HG03565 (cell line): ENCODE measurements around the gene NUP62CL.
A peak's percentile ranks its signal among the peaks of the same experiment; 100 is the strongest.
"Not testable (repeated sequence)": the region's sequence is repeated elsewhere in the genome, so short reads cannot be mapped to it uniquely, and the experiment has no call there.

ENCODE experiments used
- ATAC-seq: cut with Tn5 transposase; IDR thresholded peaks from one replicate; pipeline ENCODE4 v1.9.1; 2021; ENCODE audit warnings: mild to moderate bottlenecking, moderate library complexity; ENCODE audit not compliant: unreplicated experiment

The NUP62CL gene, protein sequence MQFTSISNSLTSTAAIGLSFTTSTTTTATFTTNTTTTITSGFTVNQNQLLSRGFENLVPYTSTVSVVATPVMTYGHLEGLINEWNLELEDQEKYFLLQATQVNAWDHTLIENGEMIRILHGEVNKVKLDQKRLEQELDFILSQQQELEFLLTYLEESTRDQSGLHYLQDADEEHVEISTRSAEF

GRCh38 chrX:107205770-107206696 lies at the start of gene NUP62CL, which contains the start of gene DNAAF6:
NUP62CL (minus strand) TSS chrX:107206433; CDS start chrX:107175146, 31,287 bp downstream.
DNAAF6 (plus strand) TSS chrX:107206611; CDS start chrX:107212876, 6,265 bp downstream.
- peak; percentile 96 for ATAC-seq

GRCh38 chrX:107228486-107228819 lies 22.2 kb upstream of the NUP62CL start:
- no peak for ATAC-seq

DNA sequence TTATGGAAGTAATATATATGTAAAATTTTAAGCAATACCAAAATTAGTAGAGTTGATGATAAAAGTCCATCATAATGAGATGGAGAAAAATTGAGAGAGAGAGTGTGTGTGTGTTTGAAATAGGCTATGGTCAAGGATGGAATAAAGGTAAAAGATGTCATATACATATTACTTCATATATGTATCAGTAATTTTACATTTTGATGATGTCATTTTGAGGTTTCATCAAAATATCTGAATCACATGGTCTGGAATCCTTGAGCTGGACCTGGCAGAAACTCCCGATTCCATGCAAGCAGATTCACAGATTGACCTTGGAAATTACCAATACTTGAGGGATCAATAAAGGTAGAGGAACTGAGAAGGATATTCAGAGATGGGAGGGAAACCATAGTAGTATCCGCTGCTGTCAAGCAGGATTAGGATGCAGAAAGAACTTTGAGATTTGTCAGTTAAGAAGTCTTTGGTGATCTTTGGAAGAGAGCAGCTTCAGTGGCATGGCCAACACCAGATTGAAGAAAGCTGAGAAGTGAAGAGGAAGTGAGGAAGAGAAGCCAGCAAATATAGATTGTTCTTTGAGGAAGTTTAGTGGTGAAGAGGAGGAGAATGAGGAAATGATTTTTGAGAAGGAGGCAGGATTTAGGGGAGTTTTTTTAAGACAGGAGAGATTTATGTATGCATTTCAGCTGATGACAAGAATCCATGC lies 21.7 kb upstream of the NUP62CL start:
- ATAC-seq = no peak

- no peak for ATAC-seq
Measured at GRCh38 chrX:107226757-107227156, 20.5 kb upstream of the NUP62CL start.

GRCh38 chrX:107213477-107213876 lies 7.2 kb upstream of the NUP62CL start:
- ATAC-seq = no peak

GRCh38 chrX:107207943-107208342 lies 1.7 kb upstream of the NUP62CL start:
- no peak for ATAC-seq

DNA sequence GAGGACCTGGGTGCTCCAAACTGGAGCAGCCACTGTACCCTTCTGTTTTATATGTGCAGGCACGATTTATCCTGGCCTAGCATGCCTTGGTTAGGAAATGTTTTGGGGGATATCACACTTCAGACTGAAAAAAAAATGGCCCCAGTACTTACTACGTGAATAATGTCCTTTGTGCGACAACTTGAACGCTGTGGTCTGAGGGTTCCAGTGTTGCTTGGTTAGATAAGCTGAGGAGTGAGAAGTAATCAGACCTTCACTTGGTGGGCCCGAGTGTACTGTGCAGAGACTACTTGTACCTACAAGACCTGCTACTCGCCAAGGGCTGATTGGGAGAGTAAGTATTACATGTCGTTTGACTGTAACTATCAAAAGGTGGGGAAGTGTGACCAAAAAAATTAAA lies 856 bp upstream of the NUP62CL start:
- ATAC-seq = no peak

GRCh38 chrX:107206697-107207065 lies 448 bp upstream of the NUP62CL start:
- ATAC-seq = no peak

- ATAC-seq = no peak
Measured at GRCh38 chrX:107204068-107204605, 2.1 kb downstream of the NUP62CL start.

DNA sequence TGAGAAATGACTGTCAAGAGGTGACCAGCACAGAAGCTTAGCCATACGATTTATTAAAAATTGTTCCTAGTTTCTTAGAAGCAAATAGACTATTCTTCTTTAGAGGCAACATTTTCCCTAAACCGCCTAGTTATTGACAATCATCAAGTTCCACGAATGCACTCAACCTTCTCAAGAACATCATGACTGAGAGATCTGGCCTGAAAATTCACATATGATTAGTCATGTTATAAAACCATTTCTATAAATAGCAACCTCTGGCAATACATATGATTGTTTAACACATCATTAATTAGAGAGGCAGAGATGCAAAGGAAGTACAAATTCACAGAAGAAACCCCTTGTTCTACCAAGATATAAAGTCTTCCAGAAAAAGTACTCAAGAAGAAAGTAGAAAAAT lies 6.7 kb downstream of the NUP62CL start:
- ATAC-seq = no peak

- not testable (repeated sequence) for ATAC-seq
Measured at GRCh38 chrX:107198074-107198473, 8.2 kb downstream of the NUP62CL start.

GRCh38 chrX:107197319-107197718 lies 8.9 kb downstream of the NUP62CL start:
- ATAC-seq = no peak

DNA sequence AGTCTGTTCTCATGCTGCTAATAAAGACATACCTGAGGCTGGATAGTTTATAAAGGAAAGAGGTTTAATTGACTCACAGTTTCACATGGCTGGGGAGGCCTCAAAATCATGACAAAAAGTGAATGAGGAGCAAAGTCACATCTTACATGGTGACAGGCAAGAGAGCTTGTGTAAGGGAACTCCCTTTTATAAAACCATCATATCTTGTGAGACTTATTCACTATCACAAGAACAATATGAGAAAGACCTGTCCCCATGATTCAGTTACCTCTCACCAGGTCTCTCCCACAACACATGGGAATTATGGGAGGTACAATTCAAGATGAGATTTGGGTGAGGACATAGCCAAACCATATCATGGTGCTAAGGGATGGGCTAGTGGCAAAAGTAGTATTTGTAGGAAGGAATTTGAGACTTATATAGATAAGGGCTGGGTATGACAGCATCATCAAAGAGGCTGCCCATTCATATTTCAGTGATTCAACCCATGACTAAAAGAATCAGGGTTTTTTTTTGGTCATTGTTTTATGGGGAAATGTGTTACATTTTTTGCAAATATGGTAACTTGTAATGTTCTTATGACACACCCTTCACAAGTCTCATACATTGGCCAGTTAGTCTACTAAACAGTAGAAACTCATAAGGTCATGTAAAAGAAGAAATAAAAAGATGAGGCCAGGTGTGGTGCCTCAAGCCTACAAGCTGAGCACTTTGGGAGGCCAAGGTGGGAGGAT lies 34.7 kb downstream of the NUP62CL start:
- no peak for ATAC-seq

- ATAC-seq = no peak
Measured at GRCh38 chrX:107168712-107169111, 37.5 kb downstream of the NUP62CL start.

- ATAC-seq = no peak
Measured at GRCh38 chrX:107168257-107168656, 38.0 kb downstream of the NUP62CL start.

GRCh38 chrX:107167163-107167921 lies 38.9 kb downstream of the NUP62CL start:
- no peak for ATAC-seq

GRCh38 chrX:107157618-107158017 lies 48.6 kb downstream of the NUP62CL start:
- not testable (repeated sequence) for ATAC-seq

GRCh38 chrX:107155621-107156430 lies 50.4 kb downstream of the NUP62CL start:
- not testable (repeated sequence) for ATAC-seq
